ES-I3 (cell line): ENCODE results near the gene STK10.

ENCODE experiments used
- H3K36me3 ChIP-seq: 2 replicates; pipeline ENCODE4 v1.6.1; 2013; ENCODE audit warnings: mild to moderate bottlenecking, low read length, control low read depth, moderate library complexity; ENCODE audit not compliant: insufficient read depth
- H3K4me1 ChIP-seq: 2 replicates; pipeline ENCODE4 v1.6.1; 2013; ENCODE audit warnings: mild to moderate bottlenecking, control low read depth, low read length; ENCODE audit not compliant: insufficient read depth
- H3K9ac ChIP-seq: 2 replicates; pipeline ENCODE4 v1.6.1; 2013; ENCODE audit warnings: low read depth, mild to moderate bottlenecking, low read length, moderate library complexity
- H3K9me3 ChIP-seq: 2 replicates; pipeline ENCODE4 v1.6.1; 2013; ENCODE audit warnings: mild to moderate bottlenecking, low read length, moderate library complexity; ENCODE audit not compliant: control insufficient read depth, insufficient read depth

The STK10 gene

DNA sequence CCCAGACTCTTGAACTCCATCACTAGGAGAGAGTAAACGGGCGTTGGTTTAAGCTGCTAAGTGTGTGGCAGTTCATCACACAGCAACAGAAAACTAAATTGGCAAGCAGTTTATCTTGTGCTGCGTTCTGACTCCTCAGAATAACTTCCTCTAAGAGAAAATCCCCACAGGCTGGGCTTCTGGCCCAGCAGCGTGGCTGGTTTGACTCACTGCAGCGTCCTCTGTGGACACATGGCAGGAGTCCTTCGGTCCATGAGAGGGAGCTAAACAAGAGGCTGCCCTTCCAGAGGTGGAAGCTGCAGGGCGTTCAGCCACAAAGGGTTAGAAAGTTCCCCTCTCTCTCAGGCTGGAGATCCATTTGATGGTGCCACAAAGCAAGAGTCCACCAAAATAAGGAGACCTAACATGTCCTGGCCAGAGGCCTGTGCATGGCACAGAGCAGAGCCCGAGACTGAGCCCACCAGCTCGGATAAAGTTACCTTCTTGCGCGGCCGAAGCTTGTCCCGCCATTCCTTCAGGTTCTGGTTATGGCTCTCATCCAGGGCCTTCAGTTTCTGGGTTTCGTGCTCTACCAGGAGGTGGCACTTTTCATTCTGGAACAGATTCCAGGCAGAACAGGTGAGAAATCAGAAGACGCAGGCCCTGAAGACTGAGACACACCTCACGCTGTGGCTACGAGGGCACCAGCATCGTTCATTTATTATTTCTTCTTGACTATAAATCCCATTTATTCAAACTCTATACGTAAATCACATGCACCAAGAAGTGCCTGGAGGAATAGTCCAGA, 135.4 kb downstream of the STK10 start:
- H3K4me1 ChIP-seq, result peaks cover 11% of the 10 kb centered on the region; the same call in 1 of the 2 replicates
- no peaks in the 10 kb centered on the region for H3K9me3 ChIP-seq
- H3K36me3 ChIP-seq, result peaks cover 6% of the 10 kb centered on the region; the same call in 1 of the 2 replicates
- no peak overlapping the region for H3K9ac ChIP-seq

DNA sequence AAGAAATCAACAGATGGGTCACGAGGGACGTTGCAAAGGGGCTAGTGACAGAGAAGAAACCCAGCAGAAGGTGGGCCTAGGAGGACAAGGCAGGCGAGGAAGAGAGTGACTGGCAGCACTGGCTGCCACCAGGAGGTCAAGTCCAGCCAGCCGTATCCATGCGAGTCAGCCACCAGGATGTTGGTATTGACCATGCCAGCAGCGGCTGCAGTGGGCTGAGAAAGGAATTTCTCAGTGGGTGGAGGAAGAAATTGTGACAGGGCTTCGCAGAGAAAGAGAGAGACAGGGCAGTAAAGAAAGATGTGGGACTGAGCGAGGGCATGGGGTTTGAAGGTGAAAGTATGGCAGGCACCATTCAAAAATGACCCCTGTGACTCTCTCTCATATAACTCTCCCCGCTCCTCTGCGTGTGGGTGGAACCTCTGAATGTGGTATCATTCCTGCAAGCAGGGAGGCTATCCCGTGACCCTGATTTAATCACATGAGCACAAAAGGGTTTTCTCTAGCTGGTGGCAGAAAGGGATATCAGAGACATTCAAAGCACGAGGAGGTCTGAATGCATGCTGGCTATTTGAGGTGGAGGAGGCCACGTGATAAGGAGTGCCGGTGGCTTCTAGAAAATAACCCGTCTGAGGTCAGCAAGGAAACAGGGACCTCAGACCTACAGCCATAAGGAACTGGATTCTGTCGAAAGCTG, 136.2 kb downstream of the STK10 start:
- Histone ChIP-seq H3K4me1 (peaks cover 11% of the 10 kb centered on the region; the same call in 1 of the 2 replicates), H3K9ac (no peak overlapping the region), H3K9me3 (no peaks in the 10 kb centered on the region), H3K36me3 (peaks cover 6% of the 10 kb centered on the region; the same call in 1 of the 2 replicates)

DNA sequence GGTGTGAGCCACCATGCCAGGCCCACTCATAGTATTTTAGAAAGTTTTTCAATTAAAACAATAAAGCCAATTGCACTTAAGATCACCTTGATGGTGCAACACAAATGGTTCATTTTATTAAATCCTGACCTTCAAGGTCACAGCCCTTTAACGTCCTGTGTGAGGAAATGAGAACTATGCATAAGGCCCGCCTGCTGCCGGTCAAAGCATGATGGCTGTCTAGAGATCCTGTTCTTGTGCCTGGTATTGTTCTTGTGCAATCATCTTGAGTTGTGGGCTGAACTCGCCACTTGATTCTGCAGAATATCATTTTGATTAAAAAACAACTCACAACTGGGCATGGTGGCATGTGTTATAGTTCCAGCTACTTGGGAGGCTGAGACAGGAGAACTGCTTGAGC, 137.9 kb downstream of the STK10 start:
- Histone ChIP-seq H3K36me3 (peaks cover 6% of the 10 kb centered on the region; the same call in 1 of the 2 replicates), H3K4me1 (peaks cover 11% of the 10 kb centered on the region; the same call in 1 of the 2 replicates), H3K9ac (no peak overlapping the region), H3K9me3 (no peaks in the 10 kb centered on the region)

DNA sequence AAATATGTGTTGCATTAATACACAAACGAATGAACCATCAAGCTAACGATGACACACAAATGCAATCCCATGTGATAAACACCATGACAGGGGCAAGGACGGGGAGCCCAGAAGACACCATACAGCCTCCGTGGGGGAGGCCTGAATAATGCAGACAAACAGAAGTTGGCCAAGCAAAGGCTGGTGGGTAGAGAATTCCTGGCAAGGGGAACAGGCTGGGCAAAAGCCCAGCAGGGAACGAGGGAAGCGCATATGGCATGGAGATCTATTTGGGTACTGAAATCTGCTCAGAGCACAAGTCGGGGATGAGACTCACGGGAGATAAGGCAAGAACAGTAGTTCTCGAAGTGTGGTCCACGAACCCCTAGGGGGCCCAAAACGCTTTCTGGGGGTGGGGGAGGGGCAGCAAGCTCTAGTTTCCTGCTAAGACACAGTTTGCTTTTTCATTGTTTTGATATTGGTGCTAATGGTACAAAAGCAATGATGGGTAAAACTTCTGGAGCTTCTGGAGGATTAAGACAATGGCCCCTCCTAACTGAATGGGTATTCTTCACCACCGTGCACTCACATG, 138.7 kb downstream of the STK10 start:
- H3K9me3 ChIP-seq, result no peaks in the 10 kb centered on the region
- no peak overlapping the region for H3K9ac ChIP-seq
- peaks cover 6% of the 10 kb centered on the region; the same call in 1 of the 2 replicates for H3K36me3 ChIP-seq
- H3K4me1 ChIP-seq, result peaks cover 11% of the 10 kb centered on the region; the same call in 1 of the 2 replicates

DNA sequence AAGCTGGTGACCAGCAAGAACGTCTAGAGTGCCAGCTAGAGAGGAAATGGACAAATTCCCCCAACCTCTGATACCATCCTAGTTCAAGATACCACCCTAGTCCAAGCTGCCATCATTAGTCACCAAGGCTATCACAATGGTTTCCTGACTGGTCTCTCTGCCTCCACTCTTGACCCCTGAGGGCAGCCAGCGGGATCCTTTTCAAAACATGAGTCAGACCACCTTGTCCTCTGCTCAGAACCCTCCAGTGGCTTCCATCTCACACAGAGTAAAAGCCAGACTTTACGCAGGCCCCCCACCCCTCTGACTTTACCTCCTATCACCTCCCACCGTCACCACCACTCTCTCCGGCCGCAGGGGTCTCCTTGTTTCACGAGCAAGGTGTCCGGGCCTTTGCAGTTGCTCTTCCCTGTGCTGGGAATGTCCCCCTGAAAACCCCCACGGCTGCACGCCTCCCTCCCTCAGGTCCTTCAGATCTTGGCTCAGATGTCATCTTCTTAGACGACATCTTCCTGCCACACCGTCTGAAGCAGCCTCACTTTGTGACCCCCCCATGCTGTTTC, 139.4 kb downstream of the STK10 start:
- H3K9ac ChIP-seq, result no peak overlapping the region
- peaks cover 6% of the 10 kb centered on the region; the same call in 1 of the 2 replicates for H3K36me3 ChIP-seq
- no peaks in the 10 kb centered on the region for H3K9me3 ChIP-seq
- peaks cover 11% of the 10 kb centered on the region; the same call in 1 of the 2 replicates for H3K4me1 ChIP-seq

DNA sequence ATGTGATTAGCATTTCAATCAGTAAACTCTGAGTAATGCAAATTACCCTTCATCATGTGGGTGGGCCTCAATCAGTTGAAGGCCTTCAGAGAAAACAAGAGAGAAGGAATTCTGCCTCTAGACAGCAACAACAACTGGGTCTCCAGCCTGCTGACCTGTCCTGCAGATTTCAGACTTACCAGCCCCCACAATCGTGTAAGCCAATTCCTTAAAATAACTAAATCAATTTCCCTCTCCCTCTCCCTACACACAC, 139.9 kb downstream of the STK10 start:
- Histone ChIP-seq H3K4me1 (peaks cover 11% of the 10 kb centered on the region; the same call in 1 of the 2 replicates), H3K36me3 (peaks cover 6% of the 10 kb centered on the region; the same call in 1 of the 2 replicates), H3K9me3 (no peaks in the 10 kb centered on the region), H3K9ac (no peak overlapping the region)

DNA sequence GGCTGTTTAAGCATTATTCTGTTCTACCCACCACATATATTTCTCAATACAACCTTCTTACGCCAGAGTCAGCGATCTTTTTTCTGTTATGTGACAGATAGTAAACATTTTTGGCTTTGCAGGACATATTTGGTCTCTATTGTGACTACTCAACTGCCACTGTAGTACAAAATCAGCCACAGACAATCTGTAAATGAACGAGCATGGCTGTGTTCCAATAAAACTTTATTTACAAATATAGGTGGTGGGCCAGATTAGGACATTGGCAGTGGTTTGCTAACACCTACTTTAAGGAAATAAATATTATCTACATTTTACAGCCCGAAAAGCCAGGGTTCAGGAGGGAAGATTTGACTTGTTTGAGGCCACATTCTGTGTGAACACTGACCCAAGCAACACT, 141.4 kb downstream of the STK10 start:
- peaks cover 11% of the 10 kb centered on the region; the same call in 1 of the 2 replicates for H3K4me1 ChIP-seq

DNA sequence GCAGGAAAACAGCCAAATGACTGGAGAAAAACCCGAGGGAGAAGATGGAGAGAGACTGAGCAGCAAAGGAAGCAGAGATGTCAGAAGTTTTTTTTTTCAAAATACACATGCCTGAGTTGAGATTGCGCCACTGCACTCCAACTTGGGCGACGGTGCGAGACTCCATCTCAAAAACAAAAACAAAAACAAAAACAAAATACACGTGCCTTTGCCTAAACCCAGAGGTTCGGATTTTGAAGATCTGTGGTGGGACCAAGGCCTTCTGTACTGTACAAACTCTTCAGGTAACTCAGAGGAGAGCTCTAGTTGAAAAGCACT, 142.8 kb downstream of the STK10 start:
- no peak overlapping the region for H3K9ac ChIP-seq
- H3K9me3 ChIP-seq, result no peaks in the 10 kb centered on the region

More for the DNA sequence above, 141.4 kb downstream of the STK10 start:
- H3K9me3 ChIP-seq, result no peaks in the 10 kb centered on the region
- H3K36me3 ChIP-seq, result peaks cover 3% of the 10 kb centered on the region; the same call in 1 of the 2 replicates
- H3K9ac ChIP-seq, result no peak overlapping the region

DNA sequence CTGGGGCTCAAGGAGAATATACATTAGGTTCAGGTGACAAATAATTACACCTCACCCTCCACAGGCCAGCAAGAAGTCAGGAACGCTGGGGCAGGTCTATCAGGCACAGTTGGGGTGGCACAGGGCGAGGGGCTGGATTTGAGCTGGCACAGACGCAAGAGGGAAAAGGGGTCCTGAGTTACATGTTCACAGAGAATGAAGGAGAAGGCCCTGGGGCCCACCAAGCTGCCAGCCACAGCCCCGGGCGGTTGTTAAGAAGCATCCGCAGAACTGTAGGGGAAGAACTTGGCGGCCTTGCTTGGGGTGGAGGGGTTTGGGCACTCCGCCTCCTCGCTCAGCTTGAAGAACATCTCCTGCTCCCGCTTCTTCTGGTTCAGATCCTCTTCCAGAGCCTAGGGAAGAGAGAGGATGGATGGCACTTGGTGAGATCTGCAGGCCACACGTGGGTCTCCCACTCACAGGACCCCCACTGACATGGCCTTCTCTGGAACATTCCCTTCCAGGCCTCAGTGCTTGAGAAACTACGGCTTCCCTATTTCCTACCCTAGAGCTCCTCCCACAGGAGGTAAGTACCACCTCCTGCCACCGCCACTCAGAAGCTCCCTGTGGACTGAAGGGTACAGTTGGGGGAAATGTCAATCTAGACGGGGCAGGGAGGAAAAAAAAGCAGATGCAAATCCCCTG, 143.3 kb downstream of the STK10 start:
- no peak overlapping the region for H3K9ac ChIP-seq
- no peaks in the 10 kb centered on the region for H3K9me3 ChIP-seq
- H3K36me3 ChIP-seq, result peaks cover 3% of the 10 kb centered on the region; the same call in 1 of the 2 replicates
- peaks cover 11% of the 10 kb centered on the region for H3K4me1 ChIP-seq

More for the DNA sequence above, 142.8 kb downstream of the STK10 start:
- peaks cover 11% of the 10 kb centered on the region; the same call in 1 of the 2 replicates for H3K4me1 ChIP-seq
- peaks cover 3% of the 10 kb centered on the region; the same call in 1 of the 2 replicates for H3K36me3 ChIP-seq

DNA sequence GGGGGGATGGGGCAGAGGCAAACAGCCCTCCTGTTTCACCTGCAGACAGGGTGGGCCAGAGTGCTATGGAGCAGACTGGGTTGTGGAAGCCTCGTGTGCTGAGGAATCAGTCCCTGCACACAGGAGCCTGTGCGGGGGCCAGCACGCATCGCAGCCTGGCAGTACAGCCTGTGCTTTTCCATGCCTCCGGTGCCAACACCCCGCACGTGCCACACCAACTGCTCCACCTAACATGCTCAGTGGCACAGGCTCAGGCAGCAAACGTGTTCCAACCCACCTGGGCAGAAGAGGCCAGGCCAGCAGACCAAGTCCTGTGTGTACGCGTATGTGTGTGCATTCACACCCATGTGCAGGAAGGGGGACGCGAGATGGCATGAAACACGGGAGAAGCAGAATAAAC, 144.2 kb downstream of the STK10 start:
- peaks cover 3% of the 10 kb centered on the region; the same call in 1 of the 2 replicates for H3K36me3 ChIP-seq
- no peak overlapping the region for H3K9ac ChIP-seq
- no peaks in the 10 kb centered on the region for H3K9me3 ChIP-seq
- peaks cover 7% of the 10 kb centered on the region for H3K4me1 ChIP-seq

DNA sequence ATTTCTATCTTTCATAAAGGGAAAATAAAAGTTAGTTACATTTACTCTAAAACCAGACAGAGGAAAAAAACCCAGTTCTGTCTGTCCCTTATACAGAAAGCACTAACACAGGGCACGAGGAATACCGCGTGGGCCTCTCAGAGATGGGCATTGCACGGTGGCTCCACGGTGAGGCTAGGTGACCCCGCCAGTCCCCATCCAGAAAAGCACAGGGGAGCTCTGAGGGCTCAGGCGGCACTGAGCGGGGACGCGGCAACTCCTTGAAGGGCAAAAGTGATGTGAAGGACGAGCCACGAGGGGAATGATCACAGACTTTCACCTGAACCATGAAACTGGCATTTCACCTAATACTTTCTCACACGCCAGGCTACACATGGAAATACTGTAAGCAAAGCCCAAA, 145.8 kb downstream of the STK10 start:
- no peak overlapping the region for H3K9ac ChIP-seq

DNA sequence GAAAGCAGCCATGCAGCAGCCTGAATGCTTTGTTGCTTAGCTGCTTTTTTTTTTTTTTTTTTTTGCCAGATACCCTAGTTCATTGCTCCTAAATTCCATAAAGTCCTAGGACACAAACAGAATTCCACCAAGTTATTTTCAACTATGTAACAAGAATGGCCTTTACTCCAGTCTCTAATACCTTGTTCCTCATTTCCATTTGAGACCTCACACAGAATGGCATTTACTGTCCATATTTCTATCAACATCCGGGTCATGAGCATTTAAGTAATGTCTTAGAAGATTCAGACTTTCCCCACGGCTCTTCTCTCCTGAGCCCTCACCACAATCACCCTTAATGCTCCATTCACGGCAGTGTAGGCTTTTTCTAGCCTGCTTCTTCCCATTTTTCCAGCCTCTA, 149.9 kb downstream of the STK10 start:
- no peak overlapping the region for H3K9ac ChIP-seq

More for the DNA sequence above, 145.8 kb downstream of the STK10 start:
- Histone ChIP-seq H3K9me3 (0 out of 2 replicates have a peak, but pooled peaks cover 6% of the 10 kb centered on the region), H3K4me1 (no peaks in the 10 kb centered on the region; the same call in 1 of the 2 replicates), H3K36me3 (peaks cover 3% of the 10 kb centered on the region; the same call in 1 of the 2 replicates)

DNA sequence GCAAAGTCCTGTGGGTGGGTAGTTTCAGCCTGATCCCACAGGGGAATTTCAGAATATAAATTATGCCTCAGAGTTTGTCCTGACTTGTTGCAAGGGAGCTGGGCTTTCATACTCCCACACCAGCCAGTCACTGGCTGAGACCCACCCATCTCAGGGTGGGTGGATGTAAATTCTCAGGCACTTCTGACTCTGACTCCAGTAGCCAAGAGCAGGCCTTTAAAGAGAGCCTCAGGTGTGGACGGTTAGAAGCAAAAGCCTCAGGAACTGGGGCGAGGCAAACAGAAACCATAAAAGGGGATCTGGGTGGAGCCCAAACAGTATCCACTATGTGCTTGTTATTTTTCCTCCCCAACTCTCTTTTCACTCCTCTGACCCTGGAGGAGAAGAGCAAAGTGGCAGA, 153.0 kb downstream of the STK10 start:
- Histone ChIP-seq H3K36me3 (0 out of 2 replicates have a peak, but pooled peaks cover 3% of the 10 kb centered on the region), H3K9me3 (peaks cover 12% of the 10 kb centered on the region; the same call in 1 of the 2 replicates), H3K4me1 (no peaks in the 10 kb centered on the region; the same call in none of the 2 replicates), H3K9ac (no peak overlapping the region)

More for the DNA sequence above, 149.9 kb downstream of the STK10 start:
- H3K9me3 ChIP-seq, result 0 out of 2 replicates have a peak, but pooled peaks cover 6% of the 10 kb centered on the region
- no peaks in the 10 kb centered on the region; the same call in none of the 2 replicates for H3K4me1 ChIP-seq
- H3K36me3 ChIP-seq, result 0 out of 2 replicates have a peak, but pooled peaks cover 3% of the 10 kb centered on the region
